ENCODE data around the gene KIAA1671.

The KIAA1671 gene

GRCh38 chr22:25045159-25045558 lies 92.6 kb downstream of the KIAA1671 start:
- DNase-seq (ENCODE audit: low read depth): no peak
- no peak overlapping the region for H3K4me3 ChIP-seq (ENCODE audit: low read depth, low read length)
- TF ChIP-seq CTCF (IDR thresholded peaks at IDR 0.05; ENCODE audit: insufficient read depth, low read depth, low read length, missing control alignments): no peak

GRCh38 chr22:25048071-25048470 lies 95.6 kb downstream of the KIAA1671 start:
- DNase-seq (ENCODE audit: low read depth): no peak
- no peak for TF ChIP-seq CTCF (IDR thresholded peaks at IDR 0.05; ENCODE audit: insufficient read depth, low read depth, low read length, missing control alignments)
- H3K4me3 ChIP-seq (ENCODE audit: low read depth, low read length): no peak overlapping the region

- H3K4me3 ChIP-seq (ENCODE audit: low read depth, low read length): no peak overlapping the region
- DNase-seq (ENCODE audit: low read depth): peak; percentile 69
- TF ChIP-seq CTCF (IDR thresholded peaks at IDR 0.05; ENCODE audit: insufficient read depth, low read depth, low read length, missing control alignments): peak; percentile 88
These were observed 96.4 kb downstream of the KIAA1671 start for GRCh38 chr22:25048659-25049647.

GRCh38 chr22:25049770-25050169 lies 97.3 kb downstream of the KIAA1671 start:
- TF ChIP-seq CTCF (IDR thresholded peaks at IDR 0.05; ENCODE audit: insufficient read depth, low read depth, low read length, missing control alignments): no peak
- no peak for DNase-seq (ENCODE audit: low read depth)
- no peak overlapping the region for H3K4me3 ChIP-seq (ENCODE audit: low read depth, low read length)

- no peak for DNase-seq (ENCODE audit: low read depth)
- H3K4me3 ChIP-seq (ENCODE audit: low read depth, low read length): no peak overlapping the region
- TF ChIP-seq CTCF (IDR thresholded peaks at IDR 0.05; ENCODE audit: insufficient read depth, low read depth, low read length, missing control alignments): no peak
These were observed 98.0 kb downstream of the KIAA1671 start for GRCh38 chr22:25050566-25050965.

- peak; percentile 14 for DNase-seq (ENCODE audit: low read depth)
- no peak overlapping the region for H3K4me3 ChIP-seq (ENCODE audit: low read depth, low read length)
- TF ChIP-seq CTCF (IDR thresholded peaks at IDR 0.05; ENCODE audit: insufficient read depth, low read depth, low read length, missing control alignments): peak; percentile 46
These were observed 98.6 kb downstream of the KIAA1671 start for GRCh38 chr22:25051073-25051472.

Measured in GM12865 (cell line).